ACHN (cell line): Measurements from ENCODE around the gene UVSSA.

ENCODE experiments used
- DNase-seq: peaks from one replicate; pipeline ENCODE4 v3.0.0-alpha.2; 2015
- in situ Hi-C: cut with HindIII; loops from 2 replicates; pipeline ENCODE4 v1.10.0; 2017; ENCODE audit warnings: low sequenced_read_pairs, low pct_ligation_motif_present, low pct_unique_long_range_greater_than_20kb

UVSSA gene

DNA sequence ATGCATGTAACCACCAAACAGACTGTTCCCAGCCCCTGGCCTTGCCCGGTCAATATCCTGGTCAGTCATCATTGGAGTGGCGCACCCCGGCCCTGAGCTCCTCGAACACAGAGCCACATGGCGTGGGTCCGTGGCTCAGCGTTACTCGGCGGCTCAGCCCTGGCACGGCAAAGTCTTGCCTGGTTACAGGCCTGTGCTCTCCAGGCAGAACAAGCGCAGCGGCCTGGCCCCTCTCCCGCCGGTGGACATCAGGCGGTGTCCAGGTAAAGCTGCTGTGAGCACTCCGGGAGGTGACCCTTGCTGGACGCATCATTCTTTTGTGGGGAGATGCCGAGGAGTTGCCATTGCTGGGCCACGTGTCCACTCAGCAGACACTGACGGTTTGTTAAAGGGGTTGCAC is 6.1 kb upstream of the UVSSA start:
- no peak for DNase-seq
- in situ Hi-C loops, result no loop called here

DNA sequence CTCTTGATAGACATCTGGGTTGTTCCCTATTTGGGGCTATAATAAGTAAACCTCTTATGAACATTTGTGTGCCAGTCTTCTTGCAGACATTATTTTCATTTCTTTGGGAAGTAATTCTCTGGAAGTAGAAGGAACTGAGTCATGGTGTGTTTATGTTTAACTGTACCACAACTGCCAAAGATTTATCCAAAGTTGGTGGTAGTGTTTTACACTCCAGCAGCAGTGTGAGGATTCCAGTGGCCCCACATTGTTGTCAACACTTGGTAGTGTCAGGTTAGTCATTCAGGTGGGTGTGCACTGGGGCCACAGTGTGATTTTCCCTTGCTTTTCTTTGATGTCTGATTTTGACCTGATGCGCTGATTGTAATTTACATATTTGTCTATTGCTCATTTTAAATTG is 5.0 kb upstream of the UVSSA start:
- no peak for DNase-seq
- in situ Hi-C loops, result no loop called here

DNA sequence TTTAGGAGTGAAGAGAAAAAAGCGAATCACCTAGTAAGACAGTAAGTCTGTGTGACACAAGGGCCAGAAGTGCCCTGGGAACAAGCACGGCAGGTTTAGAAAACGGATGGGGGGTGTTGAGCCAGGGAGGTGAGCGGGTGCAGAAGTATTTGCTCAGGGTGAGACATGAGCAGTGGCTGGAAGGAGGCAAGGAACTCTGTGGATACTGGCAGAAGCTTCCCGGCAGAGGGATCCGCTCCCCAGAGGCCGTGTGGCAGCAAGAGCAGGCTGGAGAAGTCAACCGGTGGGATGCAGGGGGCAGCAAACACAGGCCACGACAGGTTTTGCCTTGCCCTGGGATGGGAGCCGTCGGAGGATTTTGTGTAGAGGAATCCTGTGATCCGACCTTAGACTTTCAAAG is 2.3 kb upstream of the UVSSA start:
- DNase-seq, result no peak
- in situ Hi-C loops, result no loop called here

DNA sequence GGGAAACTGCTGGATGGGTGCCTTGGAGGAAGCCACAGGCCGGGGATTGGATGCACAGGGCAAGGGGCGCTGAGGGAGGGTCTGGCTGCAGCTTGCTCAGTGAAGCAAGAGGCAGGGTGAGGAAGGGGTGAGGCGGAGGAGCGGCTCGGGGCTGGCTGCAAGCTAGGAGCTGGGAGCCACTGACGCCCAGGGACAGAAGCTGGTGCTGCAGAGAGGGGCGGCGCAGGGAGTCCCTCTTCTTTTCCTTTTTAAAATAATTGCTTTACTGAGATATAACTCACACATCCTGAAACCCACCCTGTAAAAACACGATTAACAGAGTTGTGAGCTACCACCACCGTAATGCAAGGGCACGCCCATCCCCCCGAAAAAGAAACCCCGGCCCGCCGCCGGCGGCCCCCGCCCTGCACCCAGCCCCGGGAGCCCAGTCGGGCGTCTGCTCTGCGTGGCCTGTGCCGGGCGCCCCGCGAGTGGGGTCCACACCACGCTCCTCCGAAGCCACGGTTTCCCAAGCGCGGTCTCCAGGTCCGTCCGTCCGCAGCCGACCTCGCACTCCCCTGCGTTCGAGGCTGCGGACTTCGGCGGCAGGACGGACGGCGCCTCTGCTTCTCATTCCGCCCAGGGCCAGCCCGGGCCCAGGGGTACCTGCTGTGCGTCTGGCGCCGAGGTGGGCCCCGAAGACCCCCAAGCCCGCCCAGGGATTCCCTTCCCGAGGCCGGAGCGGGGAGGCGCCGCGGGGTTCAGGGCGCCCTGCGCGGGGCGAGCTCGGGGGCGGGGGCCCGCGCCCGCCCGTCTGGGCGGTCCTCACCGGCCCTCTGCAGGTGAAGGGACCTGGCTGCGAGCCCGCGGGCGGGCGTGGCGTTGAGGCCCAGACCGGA is 866 bp upstream of the UVSSA start:
- in situ Hi-C loops, result no loop called here

DNA sequence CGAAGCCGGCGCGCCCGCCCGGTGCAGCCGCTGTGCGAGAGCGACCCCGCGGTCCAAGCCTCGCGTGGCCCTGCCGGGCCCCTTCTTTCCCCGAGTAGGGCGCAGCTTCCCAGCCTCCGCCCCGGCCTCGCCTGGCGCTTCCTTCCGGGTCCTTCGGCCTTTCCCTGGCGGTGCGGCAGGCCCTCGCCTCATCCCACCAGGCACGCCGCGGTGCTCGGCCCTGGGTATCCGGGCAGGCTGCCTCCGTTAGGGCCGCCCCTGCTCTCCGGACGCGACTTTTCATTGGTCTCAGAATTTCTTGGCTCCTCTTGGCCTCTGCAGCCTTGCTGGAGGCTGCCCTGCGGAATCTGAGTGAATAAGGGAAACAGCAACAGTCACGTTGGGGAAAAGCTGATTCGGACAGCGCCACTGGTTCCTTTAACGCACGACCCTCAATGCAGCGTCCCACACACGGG is 429 bp downstream of the UVSSA start:
- in situ Hi-C loops, result no loop called here
- DNase-seq, result peak; percentile 64

More for the DNA sequence above, 866 bp upstream of the UVSSA start:
- peak; percentile 54 for DNase-seq

DNA sequence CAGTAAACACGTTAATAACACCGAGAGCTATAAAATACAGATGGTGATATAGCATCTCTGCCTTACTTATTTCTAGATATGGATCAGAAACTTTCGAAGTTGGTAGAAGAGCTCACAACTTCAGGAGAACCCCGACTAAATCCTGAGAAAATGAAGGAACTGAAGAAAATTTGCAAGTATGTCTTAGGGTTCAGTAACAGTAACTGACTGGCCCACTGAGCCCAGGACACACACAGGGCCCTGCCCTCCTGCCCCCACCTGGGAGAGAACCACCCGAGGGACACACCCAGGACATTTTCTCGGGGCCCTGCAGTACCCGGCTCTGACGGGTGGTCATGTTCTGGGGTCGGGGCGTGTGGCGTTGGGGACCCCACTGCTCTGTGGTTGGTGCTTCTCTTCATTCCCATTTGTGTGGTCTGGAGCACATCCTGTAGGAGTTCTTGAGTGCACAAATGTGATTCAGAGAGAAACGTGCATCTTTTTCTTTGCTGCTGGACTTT is 1.1 kb downstream of the UVSSA start:
- no peak for DNase-seq
- in situ Hi-C loops, result no loop called here

DNA sequence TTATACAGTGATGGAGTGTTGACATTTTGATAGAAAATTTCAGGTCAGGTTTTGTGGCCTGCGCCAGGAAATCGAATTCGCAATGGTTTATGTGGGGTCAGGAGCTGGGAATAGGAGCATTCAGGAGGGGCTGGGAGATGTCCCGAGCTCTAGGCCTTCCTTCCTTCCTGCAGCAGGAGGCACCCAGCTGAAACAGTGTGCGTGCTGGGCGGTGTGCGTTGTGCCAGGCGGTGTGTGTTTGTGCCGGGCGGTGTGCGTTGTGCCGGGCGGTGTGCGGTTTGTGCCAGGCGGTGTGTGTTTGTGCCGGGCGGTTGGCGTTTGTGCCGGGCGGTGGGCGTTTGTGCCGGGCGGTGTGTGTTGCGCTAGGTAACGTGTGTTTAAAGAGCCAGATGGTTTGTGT is 1.7 kb downstream of the UVSSA start:
- DNase-seq, result no peak
- in situ Hi-C loops, result no loop called here

DNA sequence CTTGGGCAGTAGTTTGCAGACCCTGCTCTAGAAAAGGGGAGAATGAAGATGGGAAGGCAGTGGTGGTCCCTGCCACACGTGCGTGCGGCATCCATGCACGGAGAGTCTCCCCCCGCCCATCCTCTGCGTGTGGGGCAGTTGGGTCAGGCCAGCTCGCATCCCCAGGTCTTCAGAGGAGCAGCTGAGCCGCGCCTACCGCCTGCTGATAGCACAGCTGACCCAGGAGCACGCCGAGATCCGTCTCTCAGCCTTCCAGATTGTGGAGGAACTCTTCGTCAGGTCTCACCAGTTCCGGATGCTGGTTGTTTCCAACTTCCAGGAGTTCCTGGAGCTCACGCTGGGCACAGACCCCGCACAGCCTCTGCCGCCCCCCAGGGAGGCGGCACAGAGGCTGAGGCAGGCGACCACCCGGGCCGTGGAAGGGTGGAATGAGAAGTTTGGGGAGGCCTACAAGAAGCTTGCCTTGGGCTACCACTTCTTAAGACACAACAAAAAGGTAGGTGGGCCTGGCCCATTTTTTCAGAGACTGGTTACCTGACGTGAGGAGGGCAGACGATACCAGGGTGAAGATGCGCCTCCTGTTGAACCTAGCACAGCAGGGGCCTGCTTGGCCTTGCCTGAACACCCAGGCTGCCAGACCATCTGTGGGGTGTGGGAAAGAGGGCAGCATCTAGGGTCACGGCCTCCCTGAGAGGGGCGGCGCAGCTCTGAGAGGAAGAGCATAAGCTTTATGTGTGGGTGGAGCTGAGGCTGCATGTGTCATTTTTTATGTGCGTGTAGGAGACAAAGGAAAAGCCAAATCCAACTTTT is 2.6 kb downstream of the UVSSA start:
- no peak for DNase-seq
- in situ Hi-C loops, result no loop called here

DNA sequence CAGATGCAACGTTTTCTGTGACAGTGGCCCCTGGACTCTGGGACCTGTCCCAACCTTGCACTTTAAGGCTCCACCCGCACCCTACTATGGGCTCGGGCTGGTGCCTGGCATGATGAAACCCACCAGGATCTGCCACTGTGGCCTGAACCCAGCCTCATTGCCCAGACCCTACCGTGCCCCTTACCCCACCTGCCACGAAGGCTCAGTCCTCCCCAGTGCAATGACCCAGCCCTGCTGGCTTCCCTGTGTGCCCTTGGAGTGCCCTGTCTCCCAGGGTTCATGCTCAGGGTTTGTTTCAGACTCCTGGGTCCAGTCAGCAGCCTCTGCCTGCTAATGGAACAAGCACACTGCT is 3.1 kb downstream of the UVSSA start:
- in situ Hi-C loops, result no loop called here
- DNase-seq, result no peak

DNA sequence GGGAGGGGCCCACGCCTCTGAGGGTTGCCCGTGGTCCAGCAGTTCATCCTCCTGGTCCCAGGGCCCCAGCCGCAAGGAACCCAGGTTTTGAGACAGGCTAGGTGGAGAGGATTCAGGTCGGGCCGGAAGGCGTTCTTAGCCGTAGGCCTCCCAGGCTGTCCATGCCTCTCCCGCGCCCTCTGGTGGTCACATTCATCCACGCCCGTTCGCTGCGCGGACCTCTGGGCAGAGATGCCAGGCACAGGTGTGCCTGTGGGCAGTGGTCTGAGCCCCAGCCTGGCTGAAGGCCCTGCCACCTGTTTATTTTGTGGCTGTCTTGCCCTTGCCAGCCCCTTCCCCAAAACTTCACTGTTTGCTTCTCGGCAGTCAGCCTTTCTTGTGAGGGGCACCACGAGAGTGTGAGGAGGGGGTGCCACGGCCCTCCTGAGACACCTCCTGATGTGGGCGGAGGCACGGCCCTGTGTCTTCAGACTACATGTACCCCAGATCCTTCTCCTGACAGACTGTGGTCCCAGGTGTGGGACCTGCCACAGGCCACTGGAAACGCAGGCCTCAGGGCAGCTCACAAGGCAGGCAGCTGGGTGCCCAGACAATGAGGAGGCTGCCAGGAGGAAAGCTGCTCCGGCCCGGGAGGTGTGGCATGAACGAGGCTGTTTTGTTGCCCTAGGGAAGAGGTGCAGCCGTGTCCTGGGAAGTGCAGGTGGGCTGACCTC is 5.0 kb downstream of the UVSSA start:
- DNase-seq, result peak; percentile 61
- in situ Hi-C loops, result no loop called here

DNA sequence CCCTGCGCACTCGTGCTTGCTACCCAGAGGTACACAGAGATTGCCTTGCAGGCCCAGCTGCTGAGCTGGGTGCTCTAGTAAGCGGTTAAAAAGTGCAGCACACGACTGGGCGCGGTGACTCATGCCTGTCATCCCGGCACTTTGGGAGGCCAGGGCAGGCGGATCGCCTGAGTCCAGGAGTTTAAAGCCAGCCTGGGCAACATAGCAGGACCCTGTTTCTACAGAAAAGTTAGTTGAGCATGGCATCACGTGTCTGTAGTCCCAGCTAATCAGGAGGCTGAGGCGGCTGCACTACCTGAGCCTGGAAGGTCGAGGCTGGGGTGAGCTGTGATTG is 5.5 kb downstream of the UVSSA start:
- in situ Hi-C loops, result no loop called here
- no peak for DNase-seq

DNA sequence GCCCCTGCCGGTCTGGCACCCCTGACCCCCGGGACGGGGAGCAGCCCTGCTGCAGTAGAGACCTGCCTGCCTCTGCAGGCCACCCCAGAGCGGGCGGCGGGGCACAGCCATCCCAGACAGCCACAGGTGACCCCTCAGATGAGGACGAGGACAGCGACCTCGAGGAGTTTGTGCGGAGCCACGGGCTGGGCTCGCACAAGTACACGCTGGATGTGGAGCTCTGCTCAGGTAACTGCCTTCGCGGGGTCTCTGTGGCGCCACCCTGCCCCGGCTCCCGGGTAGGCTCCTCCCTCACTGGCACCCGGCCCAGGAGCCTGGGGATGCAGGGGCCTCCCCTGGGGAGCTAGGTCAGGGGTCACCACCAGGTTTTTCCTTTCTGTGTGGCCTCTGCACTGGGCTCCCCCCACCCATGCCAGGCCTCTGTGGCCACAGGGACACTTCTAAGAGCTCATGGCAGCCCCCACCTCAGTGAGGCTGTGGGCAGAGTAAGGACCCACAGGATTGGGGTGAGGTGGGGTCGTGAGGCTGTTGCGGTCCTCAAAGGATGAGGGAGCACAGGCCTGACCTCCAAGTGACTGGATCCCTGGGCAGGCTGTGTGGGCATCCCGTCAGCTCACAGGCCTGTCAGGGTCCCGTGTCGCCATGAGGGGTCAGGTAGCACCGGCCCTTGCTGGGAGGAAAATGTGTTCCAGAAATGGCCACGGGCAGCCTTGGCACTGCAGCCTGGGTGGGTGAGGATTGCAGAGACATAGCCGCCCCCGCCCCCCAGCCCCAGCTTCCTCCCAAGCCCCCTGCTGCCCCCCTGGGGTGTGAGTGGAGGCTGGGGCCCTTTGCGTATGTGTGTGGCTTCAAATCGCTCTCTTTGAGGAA is 6.4 kb downstream of the UVSSA start:
- in situ Hi-C loops, result no loop called here
- no peak for DNase-seq

DNA sequence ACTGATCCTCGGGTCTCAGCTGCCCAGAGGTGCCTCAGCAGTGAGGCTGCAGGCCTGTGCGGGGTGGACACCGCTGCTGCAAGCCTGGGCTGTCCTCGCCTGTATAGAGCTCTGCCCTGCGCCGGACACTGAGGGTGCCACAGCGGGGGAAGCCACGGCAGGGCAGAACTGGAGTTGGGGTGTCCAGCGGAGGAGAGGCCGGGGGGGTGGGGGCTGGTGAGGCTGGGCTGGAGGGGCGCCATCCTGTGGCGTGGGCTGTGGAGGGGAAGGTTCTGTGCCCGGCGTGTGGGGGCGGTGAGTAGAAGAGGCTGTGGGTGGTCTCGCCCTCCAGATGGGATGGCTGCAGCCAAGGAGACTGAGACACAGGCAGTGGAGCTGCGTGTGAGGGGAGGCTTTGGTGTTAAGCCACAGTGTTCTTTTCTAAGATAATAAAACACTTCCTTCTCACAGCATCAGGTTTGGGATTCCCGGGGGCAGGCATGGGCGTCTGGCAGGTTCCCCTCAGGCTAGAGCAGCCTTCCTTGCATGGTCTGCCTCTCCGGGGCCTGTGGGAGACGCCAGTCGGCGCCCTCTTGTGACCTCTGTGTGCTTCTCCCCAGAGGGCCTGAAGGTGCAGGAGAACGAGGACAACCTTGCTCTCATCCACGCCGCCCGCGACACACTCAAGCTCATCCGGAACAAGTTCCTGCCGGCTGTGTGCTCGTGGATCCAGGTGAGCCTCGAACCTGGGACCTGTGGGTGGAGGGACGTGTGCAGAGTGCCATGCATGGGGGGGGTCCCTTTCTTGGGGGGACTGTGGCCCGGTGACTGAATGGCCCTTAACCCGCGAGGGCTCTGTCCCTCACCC is 7.4 kb downstream of the UVSSA start:
- in situ Hi-C loops, result no loop called here
- DNase-seq, result no peak

DNA sequence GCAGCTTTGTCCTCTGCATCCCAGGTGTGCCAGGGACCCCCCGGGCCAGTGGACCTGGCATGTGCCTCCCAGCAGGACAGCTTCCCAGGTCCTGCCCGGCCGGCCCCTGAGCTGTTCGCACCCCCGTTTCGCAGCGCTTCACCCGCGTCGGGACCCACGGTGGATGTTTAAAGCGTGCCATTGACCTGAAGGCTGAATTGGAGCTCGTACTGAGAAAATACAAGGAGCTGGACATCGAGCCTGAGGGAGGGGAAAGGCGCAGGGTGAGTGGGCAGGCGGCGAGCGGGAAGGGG is 7.9 kb downstream of the UVSSA start:
- no peak for DNase-seq
- in situ Hi-C loops, result no loop called here

DNA sequence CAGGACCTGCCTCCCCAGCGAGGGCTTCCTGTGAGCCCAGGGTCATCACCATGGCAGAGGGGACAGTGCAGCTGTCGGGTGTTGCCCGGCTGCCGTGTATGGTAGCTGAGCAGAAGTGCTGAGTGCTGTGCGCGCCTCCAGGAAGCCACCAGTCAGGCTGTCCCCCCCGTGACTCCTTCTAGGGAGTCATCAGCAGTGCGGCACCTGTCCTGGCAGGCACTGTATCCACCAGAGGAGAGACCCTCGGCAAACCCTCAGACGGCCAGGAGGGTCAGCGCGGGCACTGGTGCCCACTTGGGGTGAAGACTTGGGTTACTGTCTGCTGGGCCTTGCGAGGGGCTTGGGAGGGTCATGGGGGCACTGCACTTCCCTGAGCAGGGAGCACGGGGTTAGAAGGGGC is 8.4 kb downstream of the UVSSA start:
- in situ Hi-C loops, result no loop called here

DNA sequence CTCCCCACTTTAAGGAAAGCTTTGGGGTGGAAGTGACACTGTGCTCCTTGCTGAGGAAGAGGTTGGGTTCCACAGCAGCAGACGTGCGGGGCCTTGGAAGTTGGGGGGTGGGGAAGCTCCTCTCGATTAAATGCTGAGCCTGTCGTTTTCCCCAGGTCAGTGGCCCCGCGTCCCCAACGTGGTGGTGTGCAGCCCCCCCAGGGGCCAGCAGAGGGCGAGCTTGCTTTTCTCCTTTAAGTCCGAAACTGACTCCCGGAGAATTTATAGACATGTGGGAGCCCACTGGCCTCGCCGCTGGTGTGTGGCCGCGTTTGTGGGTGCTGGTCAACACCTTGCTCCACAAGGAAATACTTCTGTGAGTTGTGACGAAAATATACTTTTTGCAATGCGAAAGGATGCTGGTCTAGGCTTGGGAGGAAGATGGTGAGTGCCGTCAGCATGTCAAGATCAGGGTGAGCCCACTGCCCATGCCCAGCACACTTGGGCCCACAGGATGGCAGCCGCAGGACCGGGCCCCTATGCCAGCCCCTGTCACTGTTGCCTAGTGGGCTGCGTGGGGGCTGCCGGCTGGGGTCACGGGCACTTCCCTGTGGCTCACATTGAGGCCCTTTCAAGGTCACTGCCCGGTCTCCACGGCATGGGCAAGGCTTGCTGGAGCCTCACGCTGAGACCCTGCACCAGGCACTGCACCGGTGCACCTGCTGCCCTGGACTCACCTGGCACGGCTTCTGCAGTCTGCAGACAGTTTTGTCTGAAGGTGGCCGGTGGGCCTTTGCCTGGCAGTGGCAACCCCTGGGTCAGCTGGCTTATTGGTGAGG is 9.4 kb downstream of the UVSSA start:
- in situ Hi-C loops, result no loop called here
- DNase-seq, result peak; percentile 47

More for the DNA sequence above, 8.4 kb downstream of the UVSSA start:
- DNase-seq, result no peak
